HG03439 (cell line): ENCODE results near the gene AFF2.
"Not testable (repeated sequence)": the region's sequence is repeated elsewhere in the genome, so short reads cannot be mapped to it uniquely, and the experiment has no call there.

Source experiments
- ATAC-seq: cut with Tn5 transposase; IDR thresholded peaks from one replicate; pipeline ENCODE4 v1.9.1; 2021; ENCODE audit warnings: mild to moderate bottlenecking, moderate library complexity; ENCODE audit not compliant: unreplicated experiment

AFF2 gene

GRCh38 chrX:148632444-148632843 is 132.0 kb downstream of the AFF2 start:
- no peak for ATAC-seq

- no peak for ATAC-seq
Observed at GRCh38 chrX:148633218-148633908, 132.9 kb downstream of the AFF2 start.

- no peak for ATAC-seq
Observed at GRCh38 chrX:148634591-148634990, 134.2 kb downstream of the AFF2 start.

- ATAC-seq = no peak
Observed at GRCh38 chrX:148643460-148643859, 143.0 kb downstream of the AFF2 start.

- no peak for ATAC-seq
Observed at GRCh38 chrX:148647651-148648050, 147.2 kb downstream of the AFF2 start.

- no peak for ATAC-seq
Observed at GRCh38 chrX:148649145-148649795, 148.9 kb downstream of the AFF2 start.

GRCh38 chrX:148658115-148658730 is 157.8 kb downstream of the AFF2 start:
- no peak for ATAC-seq

GRCh38 chrX:148659481-148659880 is 159.1 kb downstream of the AFF2 start:
- no peak for ATAC-seq

GRCh38 chrX:148661035-148661434 is 160.6 kb downstream of the AFF2 start:
- ATAC-seq = no peak

GRCh38 chrX:148662014-148662413 is 161.6 kb downstream of the AFF2 start:
- ATAC-seq = no peak

- no peak for ATAC-seq
Observed at GRCh38 chrX:148664171-148664570, 163.8 kb downstream of the AFF2 start.

- ATAC-seq = no peak
Observed at GRCh38 chrX:148664995-148665394, 164.6 kb downstream of the AFF2 start.

GRCh38 chrX:148669175-148669574 is 168.8 kb downstream of the AFF2 start:
- not testable (repeated sequence) for ATAC-seq

GRCh38 chrX:148670277-148670676 is 169.9 kb downstream of the AFF2 start:
- ATAC-seq = no peak

- no peak for ATAC-seq
Observed at GRCh38 chrX:148672517-148672916, 172.1 kb downstream of the AFF2 start.

- no peak for ATAC-seq
Observed at GRCh38 chrX:148681605-148682004, 181.2 kb downstream of the AFF2 start.

GRCh38 chrX:148682206-148682605 is 181.8 kb downstream of the AFF2 start:
- ATAC-seq = no peak

- no peak for ATAC-seq
Observed at GRCh38 chrX:148691456-148691855, 191.0 kb downstream of the AFF2 start.

GRCh38 chrX:148695255-148695654 is 194.8 kb downstream of the AFF2 start:
- no peak for ATAC-seq

- no peak for ATAC-seq
Observed at GRCh38 chrX:148698221-148698620, 197.8 kb downstream of the AFF2 start.

GRCh38 chrX:148700021-148700420 is 199.6 kb downstream of the AFF2 start:
- no peak for ATAC-seq

- ATAC-seq = no peak
Observed at GRCh38 chrX:148713981-148714380, 213.6 kb downstream of the AFF2 start.
